K562 (cell line): ENCODE results near the gene P3H1. TPM values are rescaled to one million over a fixed set of nuclear protein-coding genes. Genes with fewer than 3 reads are reported as not detected.

Experiments used
- GATAD2B ChIP-seq: fragments of 450-650 bp; IDR thresholded peaks from 2 replicates; pipeline ENCODE4 v1.6.1; 2017; ENCODE audit warnings: mild to moderate bottlenecking, borderline replicate concordance
- PRDM10 ChIP-seq: fragments of 450-650 bp; IDR thresholded peaks from 2 replicates; pipeline ENCODE4 v1.6.1; 2018; ENCODE audit not compliant: partially characterized antibody
- ZNF316 ChIP-seq: fragments of 450-650 bp; IDR thresholded peaks from 2 replicates; pipeline ENCODE4 v1.6.1; 2016
- polyA plus RNA-seq, 8 experiments: library from polyadenylated mRNA; depleted of rRNA in 4 of 8; stranded (reverse) in 5 of 8; unstranded in 3 of 8; fragments of >200 nt; fragmentation: Nextera tagmentation in 2 of 8; fragmentation: Illumina TruSeq in 1 of 8; extraction: Ambion mirVana in 2 of 8; extraction: Trizol in 1 of 8; gene quantifications; 2 replicates each; pipeline versions ENCODE4 v1.2.1 to v1.2.3, GENCODE V29; 2011 to 2014; ENCODE audit warnings: inconsistent platforms in 1 of 8, missing spikeins in 1 of 8
- total RNA-seq, 7 experiments: library from RNA; depleted of rRNA in 6 of 7; stranded (reverse); fragments of >200 nt in 6 of 7; fragmentation: Illumina TruSeq in 2 of 7; extraction: Trizol in 2 of 7; gene quantifications; 2 replicates each; pipeline versions ENCODE4 v1.2.1 to v1.2.3, GENCODE V29; 2011 to 2021; ENCODE audit warnings: low replicate concordance in 1 of 7
- TF ChIP-seq, protein P1 (sequence below): fragments of 450-650 bp; IDR thresholded peaks from 2 replicates; pipeline ENCODE4 v1.6.1; 2016; ENCODE audit warnings: mild to moderate bottlenecking, moderate library complexity

Gene P3H1
- total and polyA plus RNA-seq, 9 of the 15 experiments (the other 6 are each of a cell fraction or from before 2014, with no cell fraction given): 1.7 to 81.7 (median 45.7) TPM

DNA sequence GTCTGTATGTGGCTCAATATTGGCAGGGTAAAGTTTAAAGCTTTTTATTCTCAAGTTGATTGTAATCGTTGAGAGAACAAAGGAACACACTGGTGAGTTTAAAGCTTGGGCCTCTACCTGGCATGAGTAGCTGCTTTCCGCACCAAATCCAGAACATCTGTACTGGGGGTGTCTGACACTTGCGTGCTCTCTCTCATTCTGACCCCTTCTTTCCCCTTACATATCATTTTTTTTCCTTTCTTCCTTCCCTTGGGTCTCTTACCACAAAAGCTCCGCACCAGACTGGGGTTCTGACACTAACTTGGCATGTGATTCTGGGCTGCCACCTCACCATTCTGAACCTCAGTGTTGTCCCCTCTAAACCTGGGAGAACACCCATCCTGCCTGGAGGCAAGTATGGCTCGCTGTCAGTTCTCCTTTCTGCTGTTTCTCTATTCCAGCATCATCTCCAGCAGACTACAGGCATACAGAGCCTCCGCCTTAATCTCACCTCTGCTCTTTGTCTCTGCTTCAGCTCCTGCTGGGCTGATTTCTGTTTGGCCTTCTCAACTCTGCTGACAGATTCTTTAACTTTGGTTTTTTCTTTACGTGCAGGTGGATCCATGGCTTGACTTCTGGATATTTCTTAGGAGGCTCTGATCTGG is 49.2 kb upstream of the P3H1 start (continued):
- TF ChIP-seq, protein P1, sequence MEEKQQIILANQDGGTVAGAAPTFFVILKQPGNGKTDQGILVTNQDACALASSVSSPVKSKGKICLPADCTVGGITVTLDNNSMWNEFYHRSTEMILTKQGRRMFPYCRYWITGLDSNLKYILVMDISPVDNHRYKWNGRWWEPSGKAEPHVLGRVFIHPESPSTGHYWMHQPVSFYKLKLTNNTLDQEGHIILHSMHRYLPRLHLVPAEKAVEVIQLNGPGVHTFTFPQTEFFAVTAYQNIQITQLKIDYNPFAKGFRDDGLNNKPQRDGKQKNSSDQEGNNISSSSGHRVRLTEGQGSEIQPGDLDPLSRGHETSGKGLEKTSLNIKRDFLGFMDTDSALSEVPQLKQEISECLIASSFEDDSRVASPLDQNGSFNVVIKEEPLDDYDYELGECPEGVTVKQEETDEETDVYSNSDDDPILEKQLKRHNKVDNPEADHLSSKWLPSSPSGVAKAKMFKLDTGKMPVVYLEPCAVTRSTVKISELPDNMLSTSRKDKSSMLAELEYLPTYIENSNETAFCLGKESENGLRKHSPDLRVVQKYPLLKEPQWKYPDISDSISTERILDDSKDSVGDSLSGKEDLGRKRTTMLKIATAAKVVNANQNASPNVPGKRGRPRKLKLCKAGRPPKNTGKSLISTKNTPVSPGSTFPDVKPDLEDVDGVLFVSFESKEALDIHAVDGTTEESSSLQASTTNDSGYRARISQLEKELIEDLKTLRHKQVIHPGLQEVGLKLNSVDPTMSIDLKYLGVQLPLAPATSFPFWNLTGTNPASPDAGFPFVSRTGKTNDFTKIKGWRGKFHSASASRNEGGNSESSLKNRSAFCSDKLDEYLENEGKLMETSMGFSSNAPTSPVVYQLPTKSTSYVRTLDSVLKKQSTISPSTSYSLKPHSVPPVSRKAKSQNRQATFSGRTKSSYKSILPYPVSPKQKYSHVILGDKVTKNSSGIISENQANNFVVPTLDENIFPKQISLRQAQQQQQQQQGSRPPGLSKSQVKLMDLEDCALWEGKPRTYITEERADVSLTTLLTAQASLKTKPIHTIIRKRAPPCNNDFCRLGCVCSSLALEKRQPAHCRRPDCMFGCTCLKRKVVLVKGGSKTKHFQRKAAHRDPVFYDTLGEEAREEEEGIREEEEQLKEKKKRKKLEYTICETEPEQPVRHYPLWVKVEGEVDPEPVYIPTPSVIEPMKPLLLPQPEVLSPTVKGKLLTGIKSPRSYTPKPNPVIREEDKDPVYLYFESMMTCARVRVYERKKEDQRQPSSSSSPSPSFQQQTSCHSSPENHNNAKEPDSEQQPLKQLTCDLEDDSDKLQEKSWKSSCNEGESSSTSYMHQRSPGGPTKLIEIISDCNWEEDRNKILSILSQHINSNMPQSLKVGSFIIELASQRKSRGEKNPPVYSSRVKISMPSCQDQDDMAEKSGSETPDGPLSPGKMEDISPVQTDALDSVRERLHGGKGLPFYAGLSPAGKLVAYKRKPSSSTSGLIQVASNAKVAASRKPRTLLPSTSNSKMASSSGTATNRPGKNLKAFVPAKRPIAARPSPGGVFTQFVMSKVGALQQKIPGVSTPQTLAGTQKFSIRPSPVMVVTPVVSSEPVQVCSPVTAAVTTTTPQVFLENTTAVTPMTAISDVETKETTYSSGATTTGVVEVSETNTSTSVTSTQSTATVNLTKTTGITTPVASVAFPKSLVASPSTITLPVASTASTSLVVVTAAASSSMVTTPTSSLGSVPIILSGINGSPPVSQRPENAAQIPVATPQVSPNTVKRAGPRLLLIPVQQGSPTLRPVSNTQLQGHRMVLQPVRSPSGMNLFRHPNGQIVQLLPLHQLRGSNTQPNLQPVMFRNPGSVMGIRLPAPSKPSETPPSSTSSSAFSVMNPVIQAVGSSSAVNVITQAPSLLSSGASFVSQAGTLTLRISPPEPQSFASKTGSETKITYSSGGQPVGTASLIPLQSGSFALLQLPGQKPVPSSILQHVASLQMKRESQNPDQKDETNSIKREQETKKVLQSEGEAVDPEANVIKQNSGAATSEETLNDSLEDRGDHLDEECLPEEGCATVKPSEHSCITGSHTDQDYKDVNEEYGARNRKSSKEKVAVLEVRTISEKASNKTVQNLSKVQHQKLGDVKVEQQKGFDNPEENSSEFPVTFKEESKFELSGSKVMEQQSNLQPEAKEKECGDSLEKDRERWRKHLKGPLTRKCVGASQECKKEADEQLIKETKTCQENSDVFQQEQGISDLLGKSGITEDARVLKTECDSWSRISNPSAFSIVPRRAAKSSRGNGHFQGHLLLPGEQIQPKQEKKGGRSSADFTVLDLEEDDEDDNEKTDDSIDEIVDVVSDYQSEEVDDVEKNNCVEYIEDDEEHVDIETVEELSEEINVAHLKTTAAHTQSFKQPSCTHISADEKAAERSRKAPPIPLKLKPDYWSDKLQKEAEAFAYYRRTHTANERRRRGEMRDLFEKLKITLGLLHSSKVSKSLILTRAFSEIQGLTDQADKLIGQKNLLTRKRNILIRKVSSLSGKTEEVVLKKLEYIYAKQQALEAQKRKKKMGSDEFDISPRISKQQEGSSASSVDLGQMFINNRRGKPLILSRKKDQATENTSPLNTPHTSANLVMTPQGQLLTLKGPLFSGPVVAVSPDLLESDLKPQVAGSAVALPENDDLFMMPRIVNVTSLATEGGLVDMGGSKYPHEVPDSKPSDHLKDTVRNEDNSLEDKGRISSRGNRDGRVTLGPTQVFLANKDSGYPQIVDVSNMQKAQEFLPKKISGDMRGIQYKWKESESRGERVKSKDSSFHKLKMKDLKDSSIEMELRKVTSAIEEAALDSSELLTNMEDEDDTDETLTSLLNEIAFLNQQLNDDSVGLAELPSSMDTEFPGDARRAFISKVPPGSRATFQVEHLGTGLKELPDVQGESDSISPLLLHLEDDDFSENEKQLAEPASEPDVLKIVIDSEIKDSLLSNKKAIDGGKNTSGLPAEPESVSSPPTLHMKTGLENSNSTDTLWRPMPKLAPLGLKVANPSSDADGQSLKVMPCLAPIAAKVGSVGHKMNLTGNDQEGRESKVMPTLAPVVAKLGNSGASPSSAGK: no peak
- TF ChIP-seq GATAD2B: no peak
- TF ChIP-seq PRDM10: no peak
- TF ChIP-seq ZNF316: no peak
